ENCODE data around the gene EMILIN1.

Gene EMILIN1

DNA sequence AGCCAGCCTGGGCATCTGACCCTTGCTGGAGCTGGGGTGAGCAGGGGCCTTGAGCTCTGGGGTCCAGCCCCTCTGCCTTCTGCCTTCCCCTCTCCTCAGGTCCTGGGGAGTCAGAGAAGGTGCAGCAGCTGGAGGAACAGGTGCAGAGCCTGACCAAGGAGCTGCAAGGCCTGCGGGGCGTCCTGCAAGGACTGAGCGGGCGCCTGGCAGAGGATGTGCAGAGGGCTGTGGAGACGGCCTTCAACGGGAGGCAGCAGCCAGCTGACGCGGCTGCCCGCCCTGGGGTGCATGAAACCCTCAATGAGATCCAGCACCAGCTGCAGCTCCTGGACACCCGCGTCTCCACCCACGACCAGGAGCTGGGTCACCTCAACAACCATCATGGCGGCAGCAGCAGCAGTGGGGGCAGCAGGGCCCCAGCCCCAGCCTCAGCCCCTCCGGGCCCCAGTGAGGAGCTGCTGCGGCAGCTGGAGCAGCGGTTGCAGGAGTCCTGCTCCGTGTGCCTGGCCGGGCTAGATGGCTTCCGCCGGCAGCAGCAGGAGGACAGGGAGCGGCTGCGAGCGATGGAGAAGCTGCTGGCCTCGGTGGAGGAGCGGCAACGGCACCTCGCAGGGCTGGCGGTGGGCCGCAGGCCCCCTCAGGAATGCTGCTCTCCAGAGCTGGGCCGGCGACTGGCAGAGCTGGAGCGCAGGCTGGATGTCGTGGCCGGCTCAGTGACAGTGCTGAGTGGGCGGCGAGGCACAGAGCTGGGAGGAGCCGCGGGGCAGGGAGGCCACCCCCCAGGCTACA, 3.8 kb downstream of the EMILIN1 start:
- DNase-seq (ENCODE audit: low spot score), result no peak

DNA sequence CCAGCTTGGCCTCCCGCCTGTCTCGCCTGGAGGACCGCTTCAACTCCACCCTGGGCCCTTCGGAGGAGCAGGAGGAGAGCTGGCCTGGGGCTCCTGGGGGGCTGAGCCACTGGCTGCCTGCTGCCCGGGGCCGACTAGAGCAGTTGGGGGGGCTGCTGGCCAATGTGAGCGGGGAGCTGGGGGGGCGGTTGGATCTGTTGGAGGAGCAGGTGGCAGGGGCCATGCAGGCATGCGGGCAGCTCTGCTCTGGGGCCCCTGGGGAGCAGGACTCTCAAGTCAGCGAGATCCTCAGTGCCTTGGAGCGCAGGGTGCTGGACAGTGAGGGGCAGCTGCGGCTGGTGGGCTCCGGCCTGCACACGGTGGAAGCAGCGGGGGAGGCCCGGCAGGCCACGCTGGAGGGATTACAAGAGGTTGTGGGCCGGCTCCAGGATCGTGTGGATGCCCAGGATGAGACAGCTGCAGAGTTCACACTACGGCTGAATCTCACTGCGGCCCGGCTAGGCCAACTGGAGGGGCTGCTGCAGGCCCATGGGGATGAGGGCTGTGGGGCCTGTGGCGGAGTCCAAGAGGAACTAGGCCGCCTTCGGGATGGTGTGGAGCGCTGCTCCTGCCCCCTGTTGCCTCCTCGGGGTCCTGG, 4.5 kb downstream of the EMILIN1 start:
- no peak for DNase-seq (ENCODE audit: low spot score)

DNA sequence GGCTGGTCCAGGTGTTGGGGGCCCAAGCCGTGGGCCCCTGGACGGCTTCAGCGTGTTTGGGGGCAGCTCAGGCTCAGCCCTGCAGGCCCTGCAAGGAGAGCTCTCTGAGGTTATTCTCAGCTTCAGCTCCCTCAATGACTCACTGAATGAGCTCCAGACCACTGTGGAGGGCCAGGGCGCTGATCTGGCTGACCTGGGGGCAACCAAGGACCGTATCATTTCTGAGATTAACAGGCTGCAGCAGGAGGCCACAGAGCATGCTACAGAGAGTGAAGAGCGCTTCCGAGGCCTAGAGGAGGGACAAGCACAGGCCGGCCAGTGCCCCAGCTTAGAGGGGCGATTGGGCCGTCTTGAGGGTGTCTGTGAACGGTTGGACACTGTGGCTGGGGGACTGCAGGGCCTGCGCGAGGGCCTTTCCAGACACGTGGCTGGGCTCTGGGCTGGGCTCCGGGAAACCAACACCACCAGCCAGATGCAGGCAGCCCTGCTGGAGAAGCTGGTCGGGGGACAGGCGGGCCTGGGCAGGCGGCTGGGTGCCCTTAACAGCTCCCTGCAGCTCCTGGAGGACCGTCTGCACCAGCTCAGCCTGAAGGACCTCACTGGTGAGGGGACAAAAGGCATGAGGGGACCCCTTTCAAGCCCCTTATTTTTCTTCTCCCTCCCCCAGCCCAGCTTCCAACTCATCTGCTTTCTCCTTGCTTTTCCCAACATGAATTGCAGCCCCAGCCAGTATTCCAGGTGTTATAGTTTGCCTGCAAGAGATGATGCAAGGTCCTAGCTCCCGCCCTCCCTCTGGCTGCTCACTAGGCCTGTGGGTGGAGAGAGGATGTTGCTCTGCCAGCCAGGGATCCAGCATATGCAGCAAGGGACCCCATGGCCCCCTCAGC, 5.2 kb downstream of the EMILIN1 start:
- no peak for DNase-seq (ENCODE audit: low spot score)

GRCh38 chr2:27084297-27085061, 6.1 kb downstream of the EMILIN1 start:
- no peak for DNase-seq (ENCODE audit: low spot score)

- no peak for DNase-seq (ENCODE audit: low spot score)
These were observed 6.8 kb downstream of the EMILIN1 start for GRCh38 chr2:27085062-27085672.

GRCh38 chr2:27085673-27086089, 7.3 kb downstream of the EMILIN1 start:
- peak; percentile 60 for DNase-seq (ENCODE audit: low spot score)

- DNase-seq (ENCODE audit: low spot score), result peak; percentile 97
These were observed 7.8 kb downstream of the EMILIN1 start for GRCh38 chr2:27086090-27086723.

DNA sequence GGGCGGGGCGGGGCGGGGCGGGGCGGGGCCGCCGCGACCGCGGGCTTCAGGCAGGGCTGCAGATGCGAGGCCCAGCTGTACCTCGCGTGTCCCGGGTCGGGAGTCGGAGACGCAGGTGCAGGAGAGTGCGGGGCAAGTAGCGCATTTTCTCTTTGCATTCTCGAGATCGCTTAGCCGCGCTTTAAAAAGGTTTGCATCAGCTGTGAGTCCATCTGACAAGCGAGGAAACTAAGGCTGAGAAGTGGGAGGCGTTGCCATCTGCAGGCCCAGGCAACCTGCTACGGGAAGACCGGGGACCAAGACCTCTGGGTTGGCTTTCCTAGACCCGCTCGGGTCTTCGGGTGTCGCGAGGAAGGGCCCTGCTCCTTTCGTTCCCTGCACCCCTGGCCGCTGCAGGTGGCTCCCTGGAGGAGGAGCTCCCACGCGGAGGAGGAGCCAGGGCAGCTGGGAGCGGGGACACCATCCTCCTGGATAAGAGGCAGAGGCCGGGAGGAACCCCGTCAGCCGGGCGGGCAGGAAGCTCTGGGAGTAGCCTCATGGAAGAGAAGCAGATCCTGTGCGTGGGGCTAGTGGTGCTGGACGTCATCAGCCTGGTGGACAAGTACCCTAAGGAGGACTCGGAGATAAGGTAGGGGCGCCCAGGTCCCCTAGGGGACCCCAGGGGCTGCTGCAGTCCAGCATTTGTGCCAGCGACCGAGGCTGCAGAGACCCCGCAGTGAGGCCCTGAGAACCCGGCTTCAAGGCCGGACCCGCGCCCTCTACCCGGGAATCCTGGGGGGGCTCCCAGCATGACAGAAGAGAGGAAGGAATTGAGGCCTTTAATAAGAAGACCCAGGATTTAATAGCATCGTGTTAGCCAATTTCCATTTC, 8.5 kb downstream of the EMILIN1 start, which contains the start of gene KHK:
Gene KHK, plus strand, starts transcription at position 49 of the 870 bp plus-strand sequence. Its CDS starts 488 bp downstream, at position 537.
- DNase-seq (ENCODE audit: low spot score), result peak; percentile 45

DNA sequence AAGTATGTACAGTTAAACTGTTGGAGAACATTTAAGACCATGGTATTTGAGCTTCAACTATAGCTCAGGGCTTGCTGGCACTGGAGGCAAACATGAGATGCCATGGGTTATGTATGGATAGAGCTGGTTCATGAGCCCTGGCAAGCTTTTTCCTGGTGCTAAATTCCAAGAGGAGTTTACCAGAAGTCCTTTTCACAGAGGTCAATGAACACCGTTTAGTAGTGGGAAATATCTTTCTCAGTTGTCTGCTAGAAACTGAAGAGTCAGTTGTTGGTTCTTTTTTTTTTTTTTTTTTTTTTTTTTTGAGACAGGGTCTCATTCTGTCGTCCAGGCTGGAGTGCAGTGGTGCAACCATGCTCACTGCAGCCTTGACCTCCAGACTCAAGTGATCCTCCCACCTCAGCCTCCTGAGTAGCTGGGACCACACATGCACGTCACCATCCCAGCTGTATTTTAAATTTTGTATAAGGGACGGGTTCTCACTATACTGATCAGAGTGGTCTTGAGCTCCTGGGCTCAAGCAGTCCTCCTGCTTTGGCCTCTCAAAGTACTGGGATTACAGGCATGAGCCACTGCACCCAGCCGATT, 9.5 kb downstream of the EMILIN1 start:
- DNase-seq (ENCODE audit: low spot score), result no peak

- DNase-seq (ENCODE audit: low spot score), result no peak
These were observed 10.2 kb downstream of the EMILIN1 start for GRCh38 chr2:27088634-27089033.

- DNase-seq (ENCODE audit: low spot score), result no peak
These were observed 10.9 kb downstream of the EMILIN1 start for GRCh38 chr2:27089111-27089954.

DNA sequence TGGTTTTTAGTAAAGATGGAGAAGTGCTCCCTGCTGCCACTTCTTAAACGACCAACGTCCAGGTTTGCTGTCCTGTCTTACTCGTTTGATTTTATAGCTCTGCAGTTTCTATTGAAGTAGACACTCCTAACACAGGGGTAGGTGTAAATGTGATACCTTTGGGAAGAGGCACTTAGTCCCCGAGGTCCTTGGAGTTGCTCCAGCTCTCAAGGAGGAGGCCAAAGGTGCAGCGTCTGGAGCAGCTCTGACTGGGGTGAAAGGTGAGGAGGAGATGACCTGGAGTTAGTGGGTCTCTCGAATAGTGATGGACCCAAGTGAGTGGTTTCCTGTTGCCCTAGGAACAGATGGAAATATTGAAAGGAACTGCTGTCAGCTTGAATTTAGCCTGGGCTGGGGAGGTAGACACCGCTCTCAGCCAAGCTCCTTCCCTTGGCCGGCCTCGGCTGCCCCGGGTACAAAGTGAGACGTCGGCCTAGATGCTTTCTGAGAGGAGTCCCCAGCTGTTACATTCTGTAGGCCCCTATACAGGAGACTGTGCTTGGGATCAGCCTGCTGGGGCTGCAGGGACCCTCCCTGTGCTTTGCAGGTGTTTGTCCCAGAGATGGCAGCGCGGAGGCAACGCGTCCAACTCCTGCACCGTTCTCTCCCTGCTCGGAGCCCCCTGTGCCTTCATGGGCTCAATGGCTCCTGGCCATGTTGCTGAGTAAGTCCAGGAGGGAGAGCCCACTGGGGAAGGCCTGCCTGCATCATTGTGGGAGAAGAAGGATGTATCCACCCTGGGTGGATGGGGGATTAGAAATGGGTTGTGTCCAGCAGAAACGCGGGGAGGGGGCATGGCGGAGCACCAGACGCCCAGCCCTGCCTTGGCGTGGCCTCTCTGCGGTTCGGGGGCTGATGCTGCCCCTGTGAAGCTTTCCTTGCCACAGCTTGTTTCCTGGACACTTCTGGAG, 13.6 kb downstream of the EMILIN1 start:
- no peak for DNase-seq (ENCODE audit: low spot score)

DNA sequence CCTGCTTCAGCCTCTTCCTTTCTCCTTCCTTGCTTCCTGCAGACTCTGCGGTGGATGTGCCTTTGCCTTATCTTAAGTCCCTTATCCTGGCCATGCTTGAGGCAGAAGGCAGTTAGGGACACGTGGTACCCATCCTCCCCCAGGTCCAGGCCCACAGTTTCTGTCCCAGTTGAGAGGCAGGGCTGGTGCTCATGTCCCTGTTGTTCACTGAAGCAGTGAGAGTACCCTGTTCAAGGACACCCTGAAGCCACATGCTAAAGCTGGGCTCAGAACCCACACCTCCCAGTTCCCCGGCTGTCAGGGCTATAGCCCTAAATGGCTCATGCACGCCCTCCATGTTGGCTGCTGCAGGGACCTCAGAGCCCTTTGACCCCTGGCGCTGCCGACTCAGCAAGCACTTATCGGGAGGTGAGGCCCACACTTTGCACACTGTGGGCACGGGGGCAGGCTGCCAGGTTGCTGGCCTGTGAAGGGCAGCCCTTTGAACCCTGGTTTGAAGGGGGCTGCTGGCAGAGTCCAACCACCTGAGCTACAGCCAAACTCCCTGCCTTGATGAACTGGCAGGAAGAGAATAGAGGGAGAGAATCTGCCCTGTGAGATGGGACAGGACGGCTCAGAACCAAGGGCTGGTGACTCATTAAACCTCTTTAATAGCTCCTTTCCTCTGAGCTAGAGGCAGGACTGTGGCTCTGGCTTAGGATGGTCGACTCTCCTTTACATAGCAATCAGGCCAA, 14.4 kb downstream of the EMILIN1 start:
- DNase-seq (ENCODE audit: low spot score), result no peak

DNA sequence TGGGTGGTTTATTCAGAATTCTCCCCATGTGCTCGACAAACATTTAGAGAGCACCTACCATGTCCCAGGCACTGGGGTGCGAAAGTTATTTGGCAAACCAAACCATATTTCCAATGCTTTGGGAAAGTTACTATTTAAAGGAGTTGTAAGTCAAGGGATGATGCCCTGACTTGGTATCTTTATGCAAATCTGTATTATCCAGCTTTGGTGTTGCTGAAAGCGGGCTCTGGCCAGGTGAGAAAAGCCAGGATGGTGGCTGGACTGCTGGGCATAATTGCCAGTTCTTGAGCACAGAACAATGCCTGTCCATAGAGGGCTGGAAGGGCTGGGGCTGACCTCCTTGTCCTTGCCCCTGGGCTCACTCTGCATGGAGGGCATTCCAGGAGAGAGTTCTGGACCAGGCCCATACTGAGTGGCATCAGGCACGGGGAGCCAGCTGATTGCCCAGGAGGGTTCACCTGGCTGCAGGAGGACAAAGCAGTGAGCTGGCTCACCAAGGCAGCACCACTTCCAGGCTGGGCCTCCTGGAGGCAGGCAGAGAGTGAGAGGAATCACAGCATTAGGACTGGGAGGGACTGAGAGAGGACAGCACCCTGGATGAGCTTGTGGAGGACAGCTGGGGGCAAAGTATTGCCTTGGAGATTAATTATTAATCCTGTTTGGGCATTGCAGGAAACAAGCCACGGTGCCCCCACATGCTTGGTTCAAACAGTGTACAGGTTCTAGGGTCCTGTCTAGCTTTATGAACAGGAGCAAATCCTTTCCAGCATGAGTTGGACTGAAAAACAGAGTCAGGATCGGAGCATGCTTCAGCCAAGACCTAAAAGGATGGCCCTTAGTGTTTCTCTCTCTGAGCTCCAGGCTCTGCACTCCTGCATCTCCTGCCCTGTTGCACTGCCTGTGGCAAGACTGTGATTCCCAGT, 15.3 kb downstream of the EMILIN1 start:
- DNase-seq (ENCODE audit: low spot score), result no peak

DNA sequence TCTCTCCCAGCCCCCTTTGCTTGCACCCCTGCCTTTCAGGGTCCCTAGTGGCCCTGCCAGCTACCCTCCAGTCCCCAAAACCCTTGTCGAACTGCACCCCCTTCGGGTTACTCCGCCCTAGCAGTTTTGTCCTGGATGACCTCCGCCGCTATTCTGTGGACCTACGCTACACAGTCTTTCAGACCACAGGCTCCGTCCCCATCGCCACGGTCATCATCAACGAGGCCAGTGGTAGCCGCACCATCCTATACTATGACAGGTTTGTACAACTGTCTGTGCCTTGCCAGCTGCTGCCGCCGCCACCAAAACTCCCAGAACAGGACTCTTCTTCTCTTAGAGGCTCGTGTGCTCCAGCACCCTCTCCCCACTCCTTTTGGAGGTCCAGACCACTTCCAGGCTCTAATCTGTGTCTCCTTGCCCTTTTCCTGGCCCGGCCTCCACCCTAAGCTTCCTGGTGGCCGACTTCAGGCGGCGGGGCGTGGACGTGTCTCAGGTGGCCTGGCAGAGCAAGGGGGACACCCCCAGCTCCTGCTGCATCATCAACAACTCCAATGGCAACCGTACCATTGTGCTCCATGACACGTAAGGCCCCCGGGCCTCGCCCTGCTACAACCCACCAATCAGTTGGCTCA, 16.1 kb downstream of the EMILIN1 start:
- DNase-seq (ENCODE audit: low spot score), result no peak
